Measurements from ENCODE around the gene SCN7A.
"Not testable (repeated sequence)": the region's sequence is repeated elsewhere in the genome, so short reads cannot be mapped to it uniquely, and the experiment has no call there.

Gene SCN7A

DNA sequence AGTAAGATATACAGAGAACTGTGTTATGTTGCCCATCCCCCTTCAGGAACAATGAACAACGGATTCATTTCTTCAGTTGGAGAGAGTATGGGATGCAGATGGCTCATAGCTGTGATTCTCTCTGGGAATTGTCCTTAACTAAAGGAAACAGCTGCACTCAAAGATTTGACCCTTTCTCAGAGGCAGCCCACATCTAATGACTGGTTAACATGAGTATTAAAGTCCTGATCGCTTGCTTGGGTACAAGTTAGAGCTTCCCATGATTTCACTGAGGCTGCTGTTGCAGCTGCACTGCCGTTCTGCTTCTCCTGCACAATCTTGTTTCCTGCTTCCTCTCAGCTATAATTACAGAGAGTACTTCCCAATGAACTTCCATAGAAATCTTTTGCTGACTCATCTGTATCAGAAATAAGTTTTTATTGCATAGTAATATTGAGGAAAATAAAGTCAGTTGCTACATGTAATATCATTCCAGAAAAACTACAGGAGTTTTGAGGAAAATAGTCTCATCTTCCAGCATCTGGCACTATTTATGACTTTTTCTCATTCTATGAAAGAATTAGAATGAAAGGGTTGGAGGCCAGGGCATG is 105.5 kb downstream of the SCN7A start:
- DNase-seq: no peak

GRCh38 chr2:166385313-166385712 is 108.7 kb downstream of the SCN7A start:
- DNase-seq: no peak

DNA sequence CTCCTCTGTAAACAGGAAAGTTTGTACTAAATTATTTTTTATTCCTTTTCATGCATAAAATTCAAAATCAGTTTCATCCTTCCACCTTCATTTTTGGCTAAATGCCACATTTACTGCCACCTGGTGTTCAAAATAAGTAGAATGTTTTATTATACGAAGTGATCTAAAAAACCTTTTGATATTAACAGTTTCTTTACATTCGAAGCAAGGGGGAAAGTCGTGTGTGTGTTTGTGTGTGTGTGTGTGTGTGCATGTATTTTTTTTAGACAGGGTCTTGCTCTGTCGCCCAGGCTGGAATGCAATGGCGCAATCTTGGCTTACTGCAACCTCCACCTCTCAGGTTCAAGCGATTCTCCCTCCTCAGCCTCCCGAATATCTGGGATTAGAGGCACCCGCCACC is 109.3 kb downstream of the SCN7A start:
- no peak for DNase-seq

DNA sequence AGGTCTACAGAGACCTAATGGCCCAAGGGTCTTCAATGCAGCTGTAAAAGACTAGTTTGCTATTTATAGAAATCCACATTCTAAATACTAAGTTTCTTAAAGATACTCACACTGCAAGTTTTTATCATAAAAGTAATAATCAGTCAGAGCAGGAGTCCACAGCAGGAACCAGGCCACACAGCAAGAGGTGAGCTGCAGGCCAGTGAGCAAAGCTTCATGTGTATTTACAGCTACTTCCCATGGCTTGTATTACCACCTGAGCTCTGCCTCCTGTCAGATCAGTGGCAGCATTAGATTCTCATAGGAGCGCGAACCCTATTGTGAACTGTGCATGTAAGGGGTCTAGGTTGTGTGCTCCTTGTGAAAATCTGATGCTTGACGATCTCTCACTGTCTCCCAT is 111.6 kb downstream of the SCN7A start:
- DNase-seq: no peak

DNA sequence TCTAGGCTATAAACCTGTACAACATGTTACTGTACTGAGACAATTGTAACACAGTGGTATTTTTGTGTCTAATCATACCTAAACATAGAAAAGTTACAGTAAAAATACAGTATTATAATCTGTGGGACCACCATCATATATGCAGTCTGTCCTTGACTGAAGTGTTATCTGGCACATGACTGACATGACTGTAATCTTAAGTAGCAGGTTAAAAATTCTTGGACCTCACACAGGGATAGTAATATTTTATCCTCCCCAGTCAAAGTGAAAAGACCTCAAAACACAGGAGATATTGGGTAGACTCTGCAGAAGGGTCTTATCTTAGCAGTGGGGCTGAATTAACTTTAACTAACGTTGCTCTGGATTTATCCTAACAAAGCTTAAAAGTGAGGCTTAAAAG is 113.4 kb downstream of the SCN7A start:
- DNase-seq: no peak

DNA sequence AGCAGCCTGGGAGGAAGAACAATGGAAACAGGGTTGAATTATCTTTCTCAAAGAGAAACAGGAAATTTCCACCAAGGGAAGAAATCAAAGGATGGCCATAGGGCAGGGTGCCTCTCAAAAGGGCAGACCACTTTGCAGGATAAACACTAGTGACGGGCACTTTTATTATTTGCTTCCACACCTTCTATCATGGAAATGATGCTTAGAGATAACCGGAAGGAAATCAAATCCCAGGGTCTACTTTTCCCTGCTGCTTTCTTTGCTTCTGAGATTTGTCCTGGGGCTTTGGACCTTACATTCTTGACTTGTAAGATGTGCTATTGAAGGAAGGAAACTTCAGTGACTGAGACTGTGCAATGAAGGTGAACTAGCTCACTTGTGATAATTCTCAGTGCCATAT is 117.2 kb downstream of the SCN7A start:
- no peak for DNase-seq

GRCh38 chr2:166376488-166376828 is 117.6 kb downstream of the SCN7A start:
- no peak for DNase-seq

GRCh38 chr2:166375736-166376487 is 118.1 kb downstream of the SCN7A start, which contains the start of gene SCN9A:
TSS of gene SCN9A (minus strand) at chr2:166375944. CDS start at chr2:166311756, 64,188 bp downstream.
- peak; percentile 11 for DNase-seq

GRCh38 chr2:166375195-166375735 is 118.8 kb downstream of the SCN7A start:
- no peak for DNase-seq

GRCh38 chr2:166373951-166374350 is 120.1 kb downstream of the SCN7A start:
- DNase-seq: no peak

DNA sequence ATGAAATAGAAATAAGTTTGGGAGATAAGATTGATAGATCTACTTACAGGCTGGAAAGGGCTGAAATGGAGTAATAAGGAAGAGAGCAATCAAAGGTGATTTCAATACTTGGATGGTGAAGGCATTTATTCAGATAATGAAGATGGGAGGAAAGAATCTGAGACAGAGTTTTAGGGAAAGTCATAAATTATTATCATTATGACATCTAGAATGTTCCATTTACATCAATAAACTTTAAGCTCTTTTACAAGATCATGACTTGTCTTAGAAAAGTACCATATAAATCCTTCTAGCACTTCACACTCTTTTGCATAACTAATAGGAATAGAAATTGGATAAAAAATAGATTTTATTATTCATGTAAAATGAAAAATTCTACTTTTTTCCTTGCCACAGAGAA is 120.5 kb downstream of the SCN7A start:
- DNase-seq: no peak

DNA sequence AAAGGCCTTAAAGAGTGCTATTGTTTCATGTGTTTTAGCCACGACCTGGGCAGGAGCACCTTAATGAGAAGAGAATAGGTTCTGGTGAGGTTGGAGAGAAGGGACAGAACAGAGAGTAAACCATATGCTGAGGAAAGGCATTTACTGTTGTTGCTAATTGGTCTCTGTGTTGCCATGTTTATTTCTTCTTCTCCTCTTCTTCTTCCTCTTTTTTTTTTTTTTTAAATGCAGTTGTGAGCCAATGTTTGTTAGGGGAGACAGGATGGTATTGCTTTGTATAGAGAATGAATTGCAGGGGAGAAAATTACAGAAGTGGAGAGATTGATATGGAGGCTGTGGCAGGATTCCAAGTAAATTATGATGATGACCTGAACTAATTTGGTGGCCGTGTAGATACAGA is 120.9 kb downstream of the SCN7A start:
- no peak for DNase-seq

DNA sequence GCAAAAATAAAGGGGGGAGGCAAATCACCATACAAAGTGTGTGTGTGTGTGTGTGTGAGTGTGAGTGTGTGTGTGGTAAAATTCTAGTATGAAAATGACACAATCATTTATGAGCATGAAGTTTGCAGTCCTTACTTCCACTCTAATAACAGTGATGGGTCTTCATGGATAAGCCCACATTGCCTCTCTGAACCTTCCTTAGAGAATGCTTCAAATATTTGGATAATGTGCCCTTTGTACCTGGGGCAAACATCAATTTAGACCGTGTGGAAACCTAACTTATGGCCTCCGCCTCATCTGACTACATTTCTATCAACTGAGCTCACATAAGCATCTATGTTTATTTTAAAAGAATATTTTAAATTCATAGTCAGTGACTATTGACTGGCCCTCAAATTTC is 122.0 kb downstream of the SCN7A start:
- no peak for DNase-seq

GRCh38 chr2:166365803-166366420 is 128.1 kb downstream of the SCN7A start:
- DNase-seq: no peak

DNA sequence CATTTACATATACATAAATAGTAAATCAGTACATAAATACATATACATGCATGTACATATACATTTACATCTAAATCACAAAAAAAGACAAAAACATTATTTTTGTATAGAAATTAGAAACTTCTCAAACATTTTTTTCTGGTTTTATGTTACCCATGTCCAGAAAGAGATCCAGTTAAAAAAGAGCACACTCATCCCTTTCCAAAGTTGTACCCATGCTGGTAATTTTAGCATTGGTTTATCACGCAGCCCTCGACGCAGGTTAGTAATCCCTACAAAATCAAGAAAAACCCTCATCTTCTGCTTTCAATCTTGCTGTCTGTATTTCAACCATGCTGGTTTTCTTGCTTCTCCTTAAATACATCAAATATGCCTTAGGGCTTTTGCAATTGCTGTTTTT is 128.8 kb downstream of the SCN7A start:
- no peak for DNase-seq

DNA sequence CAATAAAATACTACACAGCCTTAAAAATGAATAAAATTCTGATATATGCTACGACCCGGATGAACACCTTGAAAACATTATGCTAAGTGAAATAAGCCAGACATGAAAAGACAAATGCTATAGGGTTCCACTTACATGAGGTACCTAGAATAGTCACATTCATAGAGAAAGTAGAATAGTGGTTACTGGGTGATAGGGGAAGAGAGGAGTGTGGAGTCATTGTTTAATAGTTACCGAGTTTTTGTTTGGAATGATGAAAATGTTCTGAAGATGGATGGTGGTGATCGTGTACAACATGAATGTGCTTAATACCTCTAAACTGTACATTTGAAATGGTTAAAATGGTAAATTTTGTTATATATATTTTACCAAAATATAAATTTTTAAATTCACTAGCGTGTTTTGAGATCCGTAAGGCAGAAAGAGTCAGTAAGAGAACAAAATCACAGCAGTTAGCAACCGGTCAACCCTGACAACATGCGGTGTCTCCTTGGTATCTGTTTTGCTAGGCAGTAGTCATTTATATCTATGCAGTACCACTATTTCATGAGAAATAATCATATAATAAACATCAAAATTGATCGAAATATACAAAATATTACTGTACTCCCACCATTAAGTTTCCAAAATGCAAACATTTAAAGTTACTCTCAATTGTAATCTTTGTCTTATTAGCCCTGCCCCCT is 129.4 kb downstream of the SCN7A start:
- DNase-seq: no peak

GRCh38 chr2:166361351-166362153 is 132.5 kb downstream of the SCN7A start:
- DNase-seq: no peak

DNA sequence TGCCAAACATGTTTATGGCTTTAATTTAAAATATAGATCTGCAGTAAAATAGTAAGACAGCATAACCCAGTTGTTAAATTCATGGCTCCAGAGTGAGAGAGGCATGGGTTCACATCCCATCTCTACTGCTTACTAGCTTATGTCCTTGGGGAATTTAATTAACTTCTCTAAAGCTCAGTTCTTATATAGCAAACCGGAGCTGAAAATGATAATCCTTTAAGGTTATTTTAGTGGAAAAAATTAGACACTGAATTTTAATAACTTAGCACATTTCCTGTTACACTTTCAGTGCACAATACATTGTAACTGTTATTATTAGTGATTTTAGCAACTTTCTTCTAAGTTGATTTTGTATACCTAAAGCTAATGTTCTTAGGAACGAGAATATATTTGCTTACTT is 133.1 kb downstream of the SCN7A start:
- DNase-seq: no peak

DNA sequence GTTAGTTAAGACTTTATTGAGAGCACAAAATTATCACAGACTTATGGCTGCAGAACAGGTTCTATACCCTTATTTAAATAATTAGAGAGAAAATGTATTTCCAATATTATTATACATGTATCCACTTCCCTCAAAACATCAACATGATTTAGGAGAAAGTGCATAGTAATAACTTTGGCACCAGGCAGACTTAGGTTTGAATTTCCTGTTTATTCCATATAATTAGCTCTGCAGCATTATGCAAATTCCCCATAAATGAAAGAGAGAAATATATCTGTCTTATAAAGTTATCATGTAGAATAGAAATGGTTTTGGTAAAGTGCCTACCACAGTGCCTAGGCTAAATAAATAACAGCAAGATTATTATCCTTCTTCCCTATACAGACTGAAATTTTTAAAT is 133.6 kb downstream of the SCN7A start:
- DNase-seq: no peak

DNA sequence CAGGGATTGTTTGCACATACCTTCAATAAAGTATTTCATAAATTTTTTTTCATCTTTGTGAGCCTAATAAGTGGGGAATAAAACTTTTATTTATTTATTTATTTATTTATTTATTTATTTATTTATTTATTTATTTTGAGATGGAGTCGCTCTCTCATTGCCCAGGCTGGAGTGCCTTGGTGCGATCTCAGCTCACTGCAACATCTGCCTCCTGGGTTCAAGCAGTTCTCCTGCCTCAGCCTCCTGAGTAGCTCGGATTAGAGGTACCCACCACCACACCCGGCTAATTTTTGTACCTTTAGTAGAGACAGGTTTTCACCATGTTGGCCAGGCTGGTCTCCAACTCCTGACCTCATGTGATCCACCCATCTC is 136.1 kb downstream of the SCN7A start:
- not testable (repeated sequence) for DNase-seq

- no peak for DNase-seq
Observed at GRCh38 chr2:166357068-166357949, 136.7 kb downstream of the SCN7A start.
